ENCODE results near the gene RP9.
A peak's percentile ranks its signal among the peaks of the same experiment; 100 is the strongest.

The RP9 gene

GRCh38 chr7:33128631-33128989, 19.4 kb upstream of the RP9 start:
- H3K4me1 ChIP-seq (ENCODE audit: control extremely low read depth in 1 of 4, control insufficient read depth in 4 of 4, insufficient read depth in 4 of 4, low read length in 3 of 4), result peaks cover 5 to 17% (median 13%) of the 10 kb centered on the region in 4 experiments
- no peak for DNase-seq
- CTCF ChIA-PET, result interaction anchor here (3.9 kb wide), 1 partner anchor 20 kb away, joined by 12 read pairs; the partner anchor contains the start of gene RP9

DNA sequence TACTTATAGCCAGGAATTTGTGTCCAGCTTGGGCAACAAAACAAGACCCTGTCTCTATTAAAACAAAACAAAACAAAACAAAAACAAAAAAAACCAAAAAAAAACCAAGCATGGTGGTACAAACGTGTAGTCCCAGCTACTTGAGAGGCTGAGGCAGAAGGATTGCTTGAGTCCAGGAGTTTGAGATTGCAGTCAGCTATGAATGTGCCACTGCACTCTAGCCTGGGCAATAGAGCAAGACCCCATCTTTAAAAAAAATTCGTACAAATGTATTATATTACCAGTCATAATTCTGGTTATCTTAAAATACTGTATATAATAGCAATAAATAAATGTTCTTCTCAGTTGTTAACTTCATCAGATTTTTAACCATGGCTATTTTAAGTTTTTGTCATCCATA, 17.9 kb upstream of the RP9 start:
- H3K4me1 ChIP-seq (ENCODE audit: control extremely low read depth in 1 of 4, control insufficient read depth in 4 of 4, insufficient read depth in 4 of 4, low read length in 3 of 4), result peaks cover 5 to 17% (median 13%) of the 10 kb centered on the region in 4 experiments
- no peaks in the 10 kb centered on the region for H3K36me3 ChIP-seq (ENCODE audit: control insufficient read depth in 4 of 4, insufficient read depth in 4 of 4, low read length in 3 of 4)
- ChIA-PET POLR2A (no interaction called here), CTCF (interaction anchor here (3.9 kb wide), 1 partner anchor 18 kb away, joined by 12 read pairs; the partner anchor contains the start of gene RP9)
- H3K4me3 ChIP-seq (ENCODE audit: control insufficient read depth in 1 of 7, extremely low read depth in 1 of 7, insufficient read depth in 4 of 7, low read depth in 2 of 7, low read length in 6 of 7), result no peak overlapping the region
- no peaks in the 10 kb centered on the region for H3K27me3 ChIP-seq (replicated peaks in 2 of 5; ENCODE audit: control insufficient read depth in 4 of 5, insufficient read depth in 5 of 5, low read length in 4 of 5)
- no peak overlapping the region for H3K27ac ChIP-seq (ENCODE audit: insufficient read depth in 1 of 2, low read depth in 1 of 2, low read length in 2 of 2, poor library complexity in 1 of 2, severe bottlenecking in 2 of 2)
- no peaks in the 10 kb centered on the region for H3K9me3 ChIP-seq (ENCODE audit: control extremely low read depth in 1 of 5, control insufficient read depth in 4 of 5, insufficient read depth in 2 of 5, low read depth in 1 of 5, low read length in 4 of 5)
- DNase-seq, result no peak
- 89% methylated on average over 1 of the region's 2 CpGs for WGBS (ENCODE audit: insufficient coverage)

More at GRCh38 chr7:33128631-33128989, 19.4 kb upstream of the RP9 start:
- H3K27me3 ChIP-seq (replicated peaks in 2 of 5; ENCODE audit: control insufficient read depth in 4 of 5, insufficient read depth in 5 of 5, low read length in 4 of 5), result no peaks in the 10 kb centered on the region
- POLR2A ChIA-PET, result no interaction called here
- no peaks in the 10 kb centered on the region for H3K9me3 ChIP-seq (ENCODE audit: control extremely low read depth in 1 of 5, control insufficient read depth in 4 of 5, insufficient read depth in 2 of 5, low read depth in 1 of 5, low read length in 4 of 5)
- peak overlapping the region; percentile 72 to 100 (median 90) for H3K4me3 ChIP-seq (ENCODE audit: control insufficient read depth in 1 of 7, extremely low read depth in 1 of 7, insufficient read depth in 4 of 7, low read depth in 2 of 7, low read length in 6 of 7)
- 0% methylated on average over 2 of the region's 3 CpGs for WGBS (ENCODE audit: insufficient coverage)
- no peaks in the 10 kb centered on the region for H3K36me3 ChIP-seq (ENCODE audit: control insufficient read depth in 4 of 4, insufficient read depth in 4 of 4, low read length in 3 of 4)
- peak overlapping the region in 1 of 2 experiments; percentile 75 for H3K27ac ChIP-seq (ENCODE audit: insufficient read depth in 1 of 2, low read depth in 1 of 2, low read length in 2 of 2, poor library complexity in 1 of 2, severe bottlenecking in 2 of 2)

- ChIA-PET CTCF (no interaction called here), POLR2A (no interaction called here)
- no peaks in the 10 kb centered on the region for H3K4me1 ChIP-seq (ENCODE audit: control extremely low read depth in 1 of 4, control insufficient read depth in 4 of 4, insufficient read depth in 4 of 4, low read length in 3 of 4)
- H3K4me3 ChIP-seq (ENCODE audit: control insufficient read depth in 1 of 7, extremely low read depth in 1 of 7, insufficient read depth in 4 of 7, low read depth in 2 of 7, low read length in 6 of 7), result no peak overlapping the region
- peaks cover 0 to 6% (median 0%) of the 10 kb centered on the region in 5 experiments for H3K9me3 ChIP-seq (ENCODE audit: control extremely low read depth in 1 of 5, control insufficient read depth in 4 of 5, insufficient read depth in 2 of 5, low read depth in 1 of 5, low read length in 4 of 5)
- H3K27me3 ChIP-seq (replicated peaks in 2 of 5; ENCODE audit: control insufficient read depth in 4 of 5, insufficient read depth in 5 of 5, low read length in 4 of 5), result no peaks in the 10 kb centered on the region
- no peaks in the 10 kb centered on the region for H3K36me3 ChIP-seq (ENCODE audit: control insufficient read depth in 4 of 4, insufficient read depth in 4 of 4, low read length in 3 of 4)
- no CpG with 5 or more reads among the region's 3 CpGs for WGBS (ENCODE audit: insufficient coverage)
- no peak overlapping the region for H3K27ac ChIP-seq (ENCODE audit: insufficient read depth in 1 of 2, low read depth in 1 of 2, low read length in 2 of 2, poor library complexity in 1 of 2, severe bottlenecking in 2 of 2)
- no peak for DNase-seq
Measured at GRCh38 chr7:33118383-33118782, 9.2 kb upstream of the RP9 start.

DNA sequence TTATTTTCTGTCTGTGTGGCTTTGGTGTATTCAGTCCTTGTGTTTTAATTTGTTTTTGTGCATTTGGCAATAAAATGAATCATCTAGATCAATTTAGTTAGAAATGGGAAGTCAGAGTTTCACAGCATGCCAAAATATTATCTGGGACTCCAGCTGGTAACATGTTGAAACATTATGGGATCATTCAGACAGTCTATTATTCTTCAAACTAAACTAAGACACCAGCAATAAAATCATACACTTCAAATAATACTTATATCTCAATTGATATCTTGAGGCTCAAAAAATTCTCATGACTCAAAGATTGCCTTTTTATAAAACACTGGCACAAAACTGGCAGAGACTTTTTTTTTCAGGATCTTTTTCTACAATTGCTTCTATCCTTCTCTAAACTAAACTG, 5.8 kb upstream of the RP9 start:
- peaks cover 0 to 6% (median 0%) of the 10 kb centered on the region in 5 experiments for H3K9me3 ChIP-seq (ENCODE audit: control extremely low read depth in 1 of 5, control insufficient read depth in 4 of 5, insufficient read depth in 2 of 5, low read depth in 1 of 5, low read length in 4 of 5)
- H3K27ac ChIP-seq (ENCODE audit: insufficient read depth in 1 of 2, low read depth in 1 of 2, low read length in 2 of 2, poor library complexity in 1 of 2, severe bottlenecking in 2 of 2), result no peak overlapping the region
- no peak for DNase-seq
- H3K4me1 ChIP-seq (ENCODE audit: control extremely low read depth in 1 of 4, control insufficient read depth in 4 of 4, insufficient read depth in 4 of 4, low read length in 3 of 4), result peaks cover 0 to 3% (median 2%) of the 10 kb centered on the region in 4 experiments
- no peak overlapping the region for H3K4me3 ChIP-seq (ENCODE audit: control insufficient read depth in 1 of 7, extremely low read depth in 1 of 7, insufficient read depth in 4 of 7, low read depth in 2 of 7, low read length in 6 of 7)
- H3K27me3 ChIP-seq (replicated peaks in 2 of 5; ENCODE audit: control insufficient read depth in 4 of 5, insufficient read depth in 5 of 5, low read length in 4 of 5), result no peaks in the 10 kb centered on the region
- no peaks in the 10 kb centered on the region for H3K36me3 ChIP-seq (ENCODE audit: control insufficient read depth in 4 of 4, insufficient read depth in 4 of 4, low read length in 3 of 4)
- ChIA-PET POLR2A (no interaction called here), CTCF (no interaction called here)

DNA sequence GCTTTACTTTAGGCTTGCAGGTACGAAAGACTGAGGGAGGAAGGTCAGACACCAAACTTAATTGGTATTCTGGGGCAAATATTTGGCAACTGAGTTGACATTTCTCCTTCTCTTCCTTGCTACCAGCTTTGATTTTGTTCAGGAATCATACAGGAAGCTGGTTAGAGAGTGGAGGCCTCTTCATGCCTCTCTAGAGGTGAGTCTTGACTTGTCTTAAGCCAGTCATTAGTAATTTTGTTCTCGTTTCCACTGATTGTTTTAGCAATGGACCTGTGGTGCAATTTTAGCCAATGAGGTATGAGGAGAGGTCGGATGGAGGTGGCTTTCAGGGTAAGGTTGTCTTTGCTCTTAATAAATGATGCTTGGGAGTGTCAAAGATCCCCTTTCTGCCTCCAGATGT, 2.4 kb upstream of the RP9 start:
- H3K4me3 ChIP-seq (ENCODE audit: control insufficient read depth in 1 of 7, extremely low read depth in 1 of 7, insufficient read depth in 4 of 7, low read depth in 2 of 7, low read length in 6 of 7), result no peak overlapping the region

DNA sequence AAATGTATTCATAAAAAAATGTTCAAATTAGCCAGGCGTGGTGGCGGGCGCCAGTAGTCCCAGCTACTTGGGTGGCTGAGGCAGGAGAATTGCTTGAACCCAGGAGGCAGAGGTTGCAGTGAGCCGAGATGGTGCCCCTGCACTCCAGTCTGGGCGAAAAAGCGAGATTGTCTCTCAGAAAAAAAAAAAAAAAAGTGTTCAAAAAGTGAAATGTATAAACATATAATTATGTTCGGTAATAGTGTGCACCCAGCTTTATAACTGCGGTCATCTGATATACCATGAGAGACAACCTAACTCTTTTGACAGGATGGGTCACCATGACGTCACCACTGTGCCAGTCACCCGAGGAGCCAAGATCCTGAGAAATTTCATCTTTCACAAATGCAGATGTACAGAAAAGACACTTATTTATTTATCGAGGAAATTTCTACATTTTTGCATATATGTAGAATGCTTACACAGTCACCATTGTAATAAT, 594 bp upstream of the RP9 start:
- H3K4me3 ChIP-seq (ENCODE audit: control insufficient read depth in 1 of 7, extremely low read depth in 1 of 7, insufficient read depth in 4 of 7, low read depth in 2 of 7, low read length in 6 of 7), result peak overlapping the region; percentile 48 to 98 (median 77)
- H3K36me3 ChIP-seq (ENCODE audit: control insufficient read depth in 4 of 4, insufficient read depth in 4 of 4, low read length in 3 of 4), result peaks cover 0 to 2% (median 0%) of the 10 kb centered on the region in 4 experiments
- peak in 2 of 3 donors; percentile 12 to 14 for DNase-seq
- no peaks in the 10 kb centered on the region for H3K9me3 ChIP-seq (ENCODE audit: control extremely low read depth in 1 of 5, control insufficient read depth in 4 of 5, insufficient read depth in 2 of 5, low read depth in 1 of 5, low read length in 4 of 5)
- peaks cover 15 to 31% (median 21%) of the 10 kb centered on the region in 4 experiments for H3K4me1 ChIP-seq (ENCODE audit: control extremely low read depth in 1 of 4, control insufficient read depth in 4 of 4, insufficient read depth in 4 of 4, low read length in 3 of 4)
- CTCF ChIA-PET, result interaction anchor here (0.6 to 5.3 kb wide), 14 partner anchors 10 to 740 kb away, joined by 3 to 51 read pairs (median 3); partner anchors contain the start of gene BBS9
- 34% methylated on average over 6 of the region's 11 CpGs for WGBS (ENCODE audit: insufficient coverage)
- no peak overlapping the region for H3K27ac ChIP-seq (ENCODE audit: insufficient read depth in 1 of 2, low read depth in 1 of 2, low read length in 2 of 2, poor library complexity in 1 of 2, severe bottlenecking in 2 of 2)
- H3K27me3 ChIP-seq (replicated peaks in 2 of 5; ENCODE audit: control insufficient read depth in 4 of 5, insufficient read depth in 5 of 5, low read length in 4 of 5), result no peaks in the 10 kb centered on the region
- POLR2A ChIA-PET, result interaction anchor here (0.5 kb wide), 1 partner anchor 18 kb away, joined by 4 read pairs; no protein-coding TSS in a partner anchor

More for the DNA sequence above, 2.4 kb upstream of the RP9 start:
- WGBS (ENCODE audit: insufficient coverage), result 94% methylated on average over 3 of the region's 3 CpGs
- Histone ChIP-seq H3K36me3 (ENCODE audit: control insufficient read depth in 4 of 4, insufficient read depth in 4 of 4, low read length in 3 of 4) (no peaks in the 10 kb centered on the region), H3K27ac (ENCODE audit: insufficient read depth in 1 of 2, low read depth in 1 of 2, low read length in 2 of 2, poor library complexity in 1 of 2, severe bottlenecking in 2 of 2) (no peak overlapping the region), H3K9me3 (ENCODE audit: control extremely low read depth in 1 of 5, control insufficient read depth in 4 of 5, insufficient read depth in 2 of 5, low read depth in 1 of 5, low read length in 4 of 5) (no peaks in the 10 kb centered on the region), H3K27me3 (replicated peaks in 2 of 5; ENCODE audit: control insufficient read depth in 4 of 5, insufficient read depth in 5 of 5, low read length in 4 of 5) (no peaks in the 10 kb centered on the region), H3K4me1 (ENCODE audit: control extremely low read depth in 1 of 4, control insufficient read depth in 4 of 4, insufficient read depth in 4 of 4, low read length in 3 of 4) (peaks cover 15 to 27% (median 21%) of the 10 kb centered on the region in 4 experiments)
- ChIA-PET POLR2A (no interaction called here), CTCF (interaction anchor here (5.2 kb wide), 1 partner anchor 266 kb away, joined by 51 read pairs; no protein-coding TSS in a partner anchor)
- DNase-seq, result no peak

DNA sequence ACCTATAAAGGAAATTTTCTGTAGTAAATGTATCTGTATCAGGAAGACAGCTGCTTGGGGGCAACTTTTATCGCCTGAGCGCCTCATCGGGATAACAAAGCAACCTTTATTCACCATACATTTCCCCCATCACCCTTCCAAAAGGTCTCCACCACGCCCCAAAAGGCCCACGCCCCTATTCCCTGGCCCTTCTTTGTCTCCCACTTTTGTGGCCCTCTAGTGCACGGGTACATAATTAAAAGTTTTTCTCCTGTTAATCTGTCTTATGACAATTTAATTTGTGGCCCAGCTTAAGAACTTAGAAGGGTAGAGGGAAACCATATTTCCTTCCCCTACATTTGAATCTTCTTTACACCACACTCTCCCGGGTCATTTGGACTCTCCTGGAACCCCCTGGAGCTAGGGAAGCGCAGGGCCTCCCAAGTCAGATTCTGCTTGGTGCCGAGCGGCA, 625 bp downstream of the RP9 start:
- ChIA-PET CTCF (interaction anchor here (0.8 to 5.3 kb wide), 36 partner anchors 9 to 609 kb away, joined by 3 to 51 read pairs (median 6); partner anchors contain the start of genes BBS9, FKBP9 and NT5C3A), POLR2A (interaction anchor here (0.7 kb wide), 1 partner anchor 170 kb away, joined by 5 read pairs; no protein-coding TSS in a partner anchor)
- Histone ChIP-seq H3K27ac (ENCODE audit: insufficient read depth in 1 of 2, low read depth in 1 of 2, low read length in 2 of 2, poor library complexity in 1 of 2, severe bottlenecking in 2 of 2) (peak overlapping the region; percentile 75 to 82), H3K4me3 (ENCODE audit: control insufficient read depth in 1 of 7, extremely low read depth in 1 of 7, insufficient read depth in 4 of 7, low read depth in 2 of 7, low read length in 6 of 7) (peak overlapping the region; percentile 83 to 98 (median 91)), H3K36me3 (ENCODE audit: control insufficient read depth in 4 of 4, insufficient read depth in 4 of 4, low read length in 3 of 4) (peaks cover 0 to 4% (median 2%) of the 10 kb centered on the region in 4 experiments), H3K9me3 (ENCODE audit: control extremely low read depth in 1 of 5, control insufficient read depth in 4 of 5, insufficient read depth in 2 of 5, low read depth in 1 of 5, low read length in 4 of 5) (no peaks in the 10 kb centered on the region), H3K27me3 (replicated peaks in 2 of 5; ENCODE audit: control insufficient read depth in 4 of 5, insufficient read depth in 5 of 5, low read length in 4 of 5) (no peaks in the 10 kb centered on the region), H3K4me1 (ENCODE audit: control extremely low read depth in 1 of 4, control insufficient read depth in 4 of 4, insufficient read depth in 4 of 4, low read length in 3 of 4) (peaks cover 15 to 31% (median 21%) of the 10 kb centered on the region in 4 experiments)
- DNase-seq, result peak; percentile 57 to 75 (median 68)
- WGBS (ENCODE audit: insufficient coverage), result 1% methylated on average over 7 of the region's 10 CpGs
